Thoracic aorta (tissue), 2 donors: Measurements from ENCODE around the gene YTHDC2. TPM values are rescaled to one million over a fixed set of nuclear protein-coding genes. Genes with fewer than 3 reads are reported as not detected.

ENCODE experiments used
- ATAC-seq: fragments of 150-250 bp; one replicate; pipeline ENCODE4 v1.8.0; 2017; ENCODE audit warnings: low read depth; ENCODE audit not compliant: insufficient number of reproducible peaks, low FRiP score
- DNase-seq: peaks from one replicate; pipeline ENCODE4 v3.0.0-alpha.2; 2020; ENCODE audit warnings: low spot score
- H3K27ac ChIP-seq, 2 donors: fragments of 200-600 bp; sonication (generic); 1 replicate in 1 of 2; 2 replicates in 1 of 2; pipeline ENCODE4 v1.5.1; 2016; ENCODE audit warnings: mild to moderate bottlenecking in 2 of 2, moderate library complexity in 2 of 2
- H3K27me3 ChIP-seq: fragments of 200-600 bp; sonication (generic); replicated peaks from 2 replicates; pipeline ENCODE4 v1.6.0; 2016; ENCODE audit warnings: mild to moderate bottlenecking; ENCODE audit not compliant: insufficient read depth
- H3K36me3 ChIP-seq: fragments of 200-600 bp; sonication (generic); one replicate; pipeline ENCODE4 v1.5.1; 2016
- H3K4me1 ChIP-seq, 2 donors: fragments of 200-600 bp; sonication (generic); 1 replicate in 1 of 2; 2 replicates in 1 of 2; pipeline versions ENCODE4 v1.5.1 to v1.6.0; 2016; ENCODE audit warnings: low read depth in 2 of 2, mild to moderate bottlenecking in 1 of 2; ENCODE audit not compliant: control insufficient read depth in 1 of 2
- H3K4me3 ChIP-seq: fragments of 200-600 bp; sonication (generic); 2 replicates; pipeline ENCODE4 v1.5.1; 2016; ENCODE audit warnings: mild to moderate bottlenecking
- H3K9me3 ChIP-seq: fragments of 200-600 bp; sonication (generic); 2 replicates; pipeline ENCODE4 v1.5.1; 2016
- total RNA-seq, 2 donors: library from RNA; depleted of rRNA; stranded (reverse); fragments of >200 nt; gene quantifications; one replicate each; pipeline versions ENCODE4 v1.1.0 to v1.2.3, GENCODE V29; 2016
- TF ChIP-seq, protein P1 (sequence below): fragments of 200-600 bp; sonication (generic); IDR thresholded peaks from one replicate; pipeline ENCODE4 v1.5.1; 2019; ENCODE audit warnings: antibody characterized with exemption

Gene YTHDC2
- total RNA-seq, 2 donors from 2014 or later: 30.3 to 38.9 TPM

- no peak overlapping the region for H3K4me3 ChIP-seq
- ATAC-seq: no peak
- no peaks in the 10 kb centered on the region for H3K36me3 ChIP-seq
- peaks cover 3 to 16% of the 10 kb centered on the region in 2 donors for H3K4me1 ChIP-seq
- H3K27me3 ChIP-seq: no peaks in the 10 kb centered on the region
- DNase-seq: no peak
- H3K9me3 ChIP-seq: no peaks in the 10 kb centered on the region
- H3K27ac ChIP-seq: no peak overlapping the region
- TF ChIP-seq, protein P1, sequence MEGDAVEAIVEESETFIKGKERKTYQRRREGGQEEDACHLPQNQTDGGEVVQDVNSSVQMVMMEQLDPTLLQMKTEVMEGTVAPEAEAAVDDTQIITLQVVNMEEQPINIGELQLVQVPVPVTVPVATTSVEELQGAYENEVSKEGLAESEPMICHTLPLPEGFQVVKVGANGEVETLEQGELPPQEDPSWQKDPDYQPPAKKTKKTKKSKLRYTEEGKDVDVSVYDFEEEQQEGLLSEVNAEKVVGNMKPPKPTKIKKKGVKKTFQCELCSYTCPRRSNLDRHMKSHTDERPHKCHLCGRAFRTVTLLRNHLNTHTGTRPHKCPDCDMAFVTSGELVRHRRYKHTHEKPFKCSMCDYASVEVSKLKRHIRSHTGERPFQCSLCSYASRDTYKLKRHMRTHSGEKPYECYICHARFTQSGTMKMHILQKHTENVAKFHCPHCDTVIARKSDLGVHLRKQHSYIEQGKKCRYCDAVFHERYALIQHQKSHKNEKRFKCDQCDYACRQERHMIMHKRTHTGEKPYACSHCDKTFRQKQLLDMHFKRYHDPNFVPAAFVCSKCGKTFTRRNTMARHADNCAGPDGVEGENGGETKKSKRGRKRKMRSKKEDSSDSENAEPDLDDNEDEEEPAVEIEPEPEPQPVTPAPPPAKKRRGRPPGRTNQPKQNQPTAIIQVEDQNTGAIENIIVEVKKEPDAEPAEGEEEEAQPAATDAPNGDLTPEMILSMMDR: no peak
Observed at GRCh38 chr5:113518884-113519283, 5.4 kb downstream of the YTHDC2 start.

DNA sequence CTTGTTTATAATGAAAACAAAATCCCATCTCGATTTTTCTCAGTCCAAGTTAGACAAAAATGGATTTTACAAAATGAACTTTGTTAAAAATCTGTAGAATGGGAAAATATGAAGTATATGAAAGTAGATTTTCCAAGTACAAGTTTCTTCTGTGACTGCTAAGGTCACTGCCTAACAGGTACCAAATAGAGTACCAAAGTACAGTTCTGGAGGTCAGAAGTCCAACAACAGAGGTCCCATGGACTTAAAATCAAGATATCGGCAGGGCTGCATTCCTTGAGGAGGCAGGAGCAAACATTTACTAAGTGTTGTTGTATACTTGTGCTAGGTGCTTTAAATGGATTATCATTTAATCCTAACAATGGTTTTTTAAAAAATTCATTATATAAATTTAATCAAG is 5.9 kb downstream of the YTHDC2 start:
- Histone ChIP-seq H3K36me3 (no peaks in the 10 kb centered on the region), H3K4me1 (peaks cover 3 to 13% of the 10 kb centered on the region in 2 donors), H3K4me3 (no peak overlapping the region)

DNA sequence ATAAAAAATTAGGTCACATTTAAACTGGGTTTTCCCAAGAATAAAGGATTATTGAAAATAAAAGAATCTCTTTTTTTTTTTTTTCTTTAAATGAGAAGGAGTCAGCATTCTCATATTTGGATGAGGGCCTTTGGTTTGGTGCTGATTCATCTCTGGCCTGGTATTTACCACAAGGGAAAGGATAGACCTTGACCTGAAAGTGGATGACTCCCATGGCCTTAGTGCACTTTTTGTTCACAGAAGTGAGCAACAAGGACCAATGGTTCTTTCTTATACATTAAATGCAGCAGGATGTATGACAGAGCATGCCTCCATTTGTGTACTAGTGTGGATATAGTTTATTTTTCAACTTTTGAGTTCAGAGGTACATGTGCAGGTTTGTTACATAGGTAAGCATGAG is 6.9 kb downstream of the YTHDC2 start:
- no peak for ATAC-seq
- Histone ChIP-seq H3K4me1 (peaks cover 1 to 5% of the 10 kb centered on the region in 2 donors), H3K27me3 (no peaks in the 10 kb centered on the region), H3K36me3 (no peaks in the 10 kb centered on the region), H3K9me3 (no peaks in the 10 kb centered on the region), H3K27ac (no peak overlapping the region), H3K4me3 (no peak overlapping the region)
- TF ChIP-seq, protein P1: no peak
- DNase-seq: no peak

More for the DNA sequence above, 5.9 kb downstream of the YTHDC2 start:
- H3K27me3 ChIP-seq: no peaks in the 10 kb centered on the region
- ATAC-seq (no peak), DNase-seq (no peak)
- H3K9me3 ChIP-seq: no peaks in the 10 kb centered on the region
- H3K27ac ChIP-seq: no peak overlapping the region
- TF ChIP-seq, protein P1: no peak

DNA sequence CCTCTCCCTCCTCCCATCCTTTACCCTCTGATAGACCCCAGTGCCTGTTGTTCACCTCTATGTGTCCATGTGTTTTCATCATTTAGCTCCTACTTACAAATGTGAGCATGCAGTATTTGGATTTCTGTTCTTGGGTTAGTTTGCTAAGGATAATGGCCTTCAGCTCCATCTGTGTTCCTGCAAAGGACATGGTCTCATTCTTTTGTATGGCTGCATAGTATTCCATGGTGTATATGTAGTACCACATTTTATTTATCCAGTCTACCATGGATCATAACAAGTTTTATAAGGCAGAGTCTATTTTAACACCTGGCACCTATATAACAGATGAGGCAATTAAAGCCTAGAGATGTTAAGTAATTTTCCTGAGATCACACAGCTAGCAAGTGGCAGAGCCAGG is 7.4 kb downstream of the YTHDC2 start:
- ATAC-seq (no peak), DNase-seq (no peak)
- H3K27me3 ChIP-seq: no peaks in the 10 kb centered on the region
- peaks cover 2 to 4% of the 10 kb centered on the region in 2 donors for H3K4me1 ChIP-seq
- no peaks in the 10 kb centered on the region for H3K36me3 ChIP-seq
- TF ChIP-seq, protein P1: no peak
- no peak overlapping the region for H3K4me3 ChIP-seq
- no peaks in the 10 kb centered on the region for H3K9me3 ChIP-seq
- no peak overlapping the region for H3K27ac ChIP-seq

DNA sequence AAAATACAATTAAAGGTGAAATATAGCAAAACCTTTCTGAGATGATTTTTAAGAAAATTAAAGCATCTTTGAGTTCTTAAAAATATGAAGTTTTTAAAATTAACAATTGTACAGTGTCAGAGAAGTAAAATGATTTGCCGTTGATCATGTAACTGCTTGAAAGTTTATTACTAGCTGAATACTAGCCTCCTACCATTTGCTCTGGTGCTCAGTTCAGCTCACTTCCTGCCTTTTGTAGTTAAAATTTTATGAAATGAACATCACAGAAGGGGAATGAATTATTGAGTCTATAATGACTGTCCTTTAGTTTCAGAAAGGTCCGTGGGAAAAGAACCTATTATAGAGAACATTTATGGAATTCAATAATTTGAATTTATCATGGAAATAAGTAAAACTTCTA is 9.7 kb downstream of the YTHDC2 start:
- H3K27me3 ChIP-seq: no peaks in the 10 kb centered on the region
- DNase-seq (no peak), ATAC-seq (no peak)
- H3K4me3 ChIP-seq: no peak overlapping the region
- no peak overlapping the region for H3K27ac ChIP-seq
- H3K36me3 ChIP-seq: no peaks in the 10 kb centered on the region
- TF ChIP-seq, protein P1: no peak
- H3K9me3 ChIP-seq: no peaks in the 10 kb centered on the region
- peaks cover 2 to 4% of the 10 kb centered on the region in 2 donors for H3K4me1 ChIP-seq
